OCI-M2 (cell line): ENCODE measurements around the gene ZNF605.
"Not testable (repeated sequence)": the region's sequence is repeated elsewhere in the genome, so short reads cannot be mapped to it uniquely, and the experiment has no call there.

Experiments
- DNase-seq: peaks from one replicate; lab custom pipeline; 2025; ENCODE audit not compliant: unreplicated experiment; lab: John Stamatoyannopoulos, UW

The ZNF605 gene

GRCh38 chr12:132908145-132909029 is 47.7 kb downstream of the ZNF605 start:
- DNase-seq: peak; percentile 88

GRCh38 chr12:132907789-132908144 is 48.3 kb downstream of the ZNF605 start:
- not testable (repeated sequence) for DNase-seq

GRCh38 chr12:132907216-132907615 is 48.9 kb downstream of the ZNF605 start:
- DNase-seq: no peak

GRCh38 chr12:132904718-132905328 is 51.3 kb downstream of the ZNF605 start:
- no peak for DNase-seq

GRCh38 chr12:132899033-132899432 is 57.1 kb downstream of the ZNF605 start:
- DNase-seq: no peak

GRCh38 chr12:132888852-132889251 is 67.3 kb downstream of the ZNF605 start:
- DNase-seq: no peak

GRCh38 chr12:132887513-132888351 is 68.4 kb downstream of the ZNF605 start, which contains the start of gene CHFR:
TSS of gene CHFR (minus strand) at chr12:132887605. CDS start at chr12:132887328, 277 bp downstream.
- DNase-seq: peak; percentile 75

- no peak for DNase-seq
These were observed 69.3 kb downstream of the ZNF605 start for GRCh38 chr12:132886529-132887477.

- no peak for DNase-seq
These were observed 74.3 kb downstream of the ZNF605 start for GRCh38 chr12:132881818-132882217.

- DNase-seq: not testable (repeated sequence)
These were observed 81.5 kb downstream of the ZNF605 start for GRCh38 chr12:132874620-132875019.

- DNase-seq: no peak
These were observed 81.9 kb downstream of the ZNF605 start for GRCh38 chr12:132874175-132874574.

- DNase-seq: no peak
These were observed 82.4 kb downstream of the ZNF605 start for GRCh38 chr12:132873724-132874123.

GRCh38 chr12:132872975-132873421 is 83.1 kb downstream of the ZNF605 start:
- no peak for DNase-seq

- no peak for DNase-seq
These were observed 83.8 kb downstream of the ZNF605 start for GRCh38 chr12:132872073-132872855.

- DNase-seq: no peak
These were observed 86.6 kb downstream of the ZNF605 start for GRCh38 chr12:132869551-132869950.
